HepG2 (cell line): ENCODE measurements around the gene NES. TPM values are rescaled to one million over a fixed set of nuclear protein-coding genes. Genes with fewer than 3 reads are reported as not detected.

ENCODE experiments used
- ATAC-seq: fragments of 200-7000 bp; cut with Tn5 transposase; 3 replicates; pipeline ENCODE4 v1.9.1; 2020; ENCODE audit warnings: mild to moderate bottlenecking, moderate library complexity
- BruUV-seq: library from RNA; stranded (reverse); fragments of 400-500 nt; replicated peaks from 2 replicates; lab custom pipeline; 2021; lab: Mats Ljungman, UMichigan
- CTCF ChIA-PET: fragments of 300-600 bp; formaldehyde crosslinking; extraction: SDS; loops from one replicate; lab custom pipeline; 2021; ENCODE audit warnings: low total read pairs, inconsistent platforms, low intra/inter-chr PET ratio; lab: Yijun Ruan, JAX
- POLR2A ChIA-PET: fragments of 350-600 bp; sonication (Branson Sonifier 250); formaldehyde crosslinking; loops from one replicate; lab custom pipeline; 2020; ENCODE audit warnings: antibody characterized with exemption, inconsistent platforms; lab: Yijun Ruan, JAX
- DNase-seq: peaks from one replicate; pipeline ENCODE4 v3.0.0-alpha.2; 2015; ENCODE audit warnings: low spot score
- FAIRE-seq: peaks from 3 replicates; lab custom pipeline; 2011; peaks lifted over from hg19 to GRCh38; lab: Jason Lieb, UNC
- H2AFZ ChIP-seq: one replicate; pipeline ENCODE4 v1.6.1; 2011; ENCODE audit warnings: low read length, inconsistent platforms
- H3K27ac ChIP-seq: fragments of 300-600 bp; 3 replicates; pipeline ENCODE4 v1.8.0; 2011; ENCODE audit warnings: mixed run types, mild to moderate bottlenecking, mixed read lengths, low read length, inconsistent platforms; ENCODE audit not compliant: insufficient read depth; ENCODE audit errors: extremely low read length
- H3K27me3 ChIP-seq, 2 experiments: fragments of 200-600 bp in 1 of 2; 2 replicates in 1 of 2; 3 replicates in 1 of 2; pipeline versions ENCODE4 v1.6.0 to v1.8.0; 2011; ENCODE audit warnings: low read length in 2 of 2, mild to moderate bottlenecking in 2 of 2, moderate library complexity in 2 of 2, inconsistent platforms in 1 of 2; ENCODE audit not compliant: insufficient read depth in 2 of 2, control insufficient read depth in 1 of 2
- H3K36me3 ChIP-seq, 2 experiments: fragments of 200-600 bp in 1 of 2; replicated peaks in 1 of 2; 2 replicates in 1 of 2; 3 replicates in 1 of 2; pipeline versions ENCODE4 v1.5.1 to v1.8.0; 2011; ENCODE audit warnings: low read length in 2 of 2, inconsistent platforms in 1 of 2; ENCODE audit not compliant: insufficient read depth in 2 of 2, control insufficient read depth in 1 of 2
- H3K4me1 ChIP-seq: 2 replicates; pipeline ENCODE4 v1.5.1; 2012; ENCODE audit warnings: low read length, inconsistent platforms; ENCODE audit not compliant: insufficient read depth
- H3K4me2 ChIP-seq: 2 replicates; pipeline ENCODE4 v1.6.0; 2011; ENCODE audit warnings: low read depth, low read length, inconsistent platforms
- H3K4me3 ChIP-seq, 3 experiments: fragments of 200-600 bp in 1 of 3; sonication (generic), shearing (Covaris generic) in 1 of 3; replicated peaks in 1 of 3; 2 replicates each; pipeline ENCODE4 v1.5.1; 2011 to 2016; ENCODE audit warnings: low read length in 3 of 3, inconsistent platforms in 2 of 3, low read depth in 2 of 3, mild to moderate bottlenecking in 2 of 3, control low read depth in 1 of 3, mixed read lengths in 1 of 3; ENCODE audit not compliant: insufficient read depth in 1 of 3
- H3K79me2 ChIP-seq: one replicate; pipeline ENCODE4 v1.6.1; 2011; ENCODE audit warnings: low read length, inconsistent platforms; ENCODE audit not compliant: insufficient read depth
- H3K9ac ChIP-seq: 2 replicates; pipeline ENCODE4 v1.6.0; 2011; ENCODE audit warnings: mild to moderate bottlenecking, low read depth, low read length, inconsistent platforms; ENCODE audit not compliant: insufficient read depth
- H3K9me3 ChIP-seq: 2 replicates; pipeline ENCODE4 v1.5.1; 2012; ENCODE audit warnings: mild to moderate bottlenecking, low read length
- H4K20me1 ChIP-seq: 2 replicates; pipeline ENCODE4 v1.6.0; 2011; ENCODE audit warnings: inconsistent platforms, mild to moderate bottlenecking, low read length, moderate library complexity; ENCODE audit not compliant: insufficient read depth
- AGO1 ChIP-seq: fragments of 200-400 bp; formaldehyde crosslinking; IDR thresholded peaks from 2 replicates; pipeline ENCODE4 v1.6.1; 2017; ENCODE audit warnings: mild to moderate bottlenecking, low read depth, low read length, moderate library complexity; ENCODE audit not compliant: poor library complexity, severe bottlenecking
- ATRX ChIP-seq: sonication (generic); formaldehyde crosslinking; IDR thresholded peaks from 2 replicates; pipeline ENCODE4 v1.4.0; 2020; ENCODE audit warnings: missing genetic modification reagents, borderline replicate concordance
- EZH2 ChIP-seq: conservative IDR thresholded peaks from 2 replicates; pipeline ENCODE4 v1.6.1; 2012; ENCODE audit warnings: mild to moderate bottlenecking, low read depth, low read length, moderate library complexity
- KDM4B ChIP-seq: sonication (generic); formaldehyde crosslinking; IDR thresholded peaks from 2 replicates; pipeline ENCODE4 v1.4.0; 2020; ENCODE audit warnings: missing genetic modification reagents
- MEF2D ChIP-seq: sonication (generic); formaldehyde crosslinking; IDR thresholded peaks from 2 replicates; pipeline ENCODE4 v1.5.1; 2020; ENCODE audit warnings: mild to moderate bottlenecking, missing genetic modification reagents
- NPAS2 ChIP-seq: sonication (generic); formaldehyde crosslinking; IDR thresholded peaks from 2 replicates; pipeline ENCODE4 v1.8.0; 2022; ENCODE audit warnings: mild to moderate bottlenecking, missing genetic modification reagents, borderline replicate concordance
- ZNF530 ChIP-seq: sonication (generic); formaldehyde crosslinking; IDR thresholded peaks from 2 replicates; pipeline ENCODE4 v1.5.0; 2020; ENCODE audit warnings: low read depth, mild to moderate bottlenecking, missing genetic modification reagents
- WGBS: methylation state at CpG from one replicate; pipeline ENCODE4 v1.1.6; 2017; ENCODE audit warnings: low lambda C conversion rate; 5-methylcytosine and 5-hydroxymethylcytosine counted together
- in situ Hi-C: cut with HindIII; loops from 2 replicates; pipeline ENCODE4 v1.10.0; 2017; ENCODE audit warnings: low pct_unique_long_range_greater_than_20kb; ENCODE audit not compliant: extremely low pct_ligation_motif_present
- intact Hi-C: fragments of 100-400 bp; cut with micrococcal nuclease; formaldehyde crosslinking; loops from one replicate; pipeline ENCODE4 v1.10.0; 2022; ENCODE audit not compliant: unreplicated experiment
- polyA plus RNA-seq, 8 experiments: library from polyadenylated mRNA; depleted of rRNA in 3 of 8; stranded (reverse) in 7 of 8; unstranded in 1 of 8; fragments of >200 nt; fragmentation: Illumina TruSeq in 4 of 8; extraction: Trizol in 4 of 8; gene quantifications; 2 replicates each; pipeline versions ENCODE4 v1.2.1 to v1.2.3, GENCODE V29; 2011 to 2016; ENCODE audit warnings: low read depth in 4 of 8, missing spikeins in 1 of 8, mixed read lengths in 1 of 8; ENCODE audit not compliant: insufficient read depth in 1 of 8
- total RNA-seq, 5 experiments: library from RNA; depleted of rRNA; stranded (reverse); fragments of >200 nt; fragmentation: Illumina TruSeq; extraction: Trizol; gene quantifications; 2 replicates each; pipeline ENCODE4 v1.2.3, GENCODE V29; 2016; ENCODE audit warnings: low read depth in 1 of 5
- TF ChIP-seq, protein P1 (sequence below): sonication (generic); formaldehyde crosslinking; IDR thresholded peaks from 2 replicates; pipeline ENCODE4 v1.5.0; 2020; ENCODE audit warnings: mild to moderate bottlenecking, low read depth, missing genetic modification reagents, borderline replicate concordance
- TF ChIP-seq, protein P2 (sequence below): sonication (generic); formaldehyde crosslinking; conservative IDR thresholded peaks from 2 replicates; pipeline ENCODE4 v1.8.0; 2022; ENCODE audit warnings: missing genetic modification reagents

NES gene
- total and polyA plus RNA-seq, 2 of the 13 experiments (the other 11 are each of a cell fraction or from before 2014, with no cell fraction given), result 1.7 to 16.6 TPM

DNA sequence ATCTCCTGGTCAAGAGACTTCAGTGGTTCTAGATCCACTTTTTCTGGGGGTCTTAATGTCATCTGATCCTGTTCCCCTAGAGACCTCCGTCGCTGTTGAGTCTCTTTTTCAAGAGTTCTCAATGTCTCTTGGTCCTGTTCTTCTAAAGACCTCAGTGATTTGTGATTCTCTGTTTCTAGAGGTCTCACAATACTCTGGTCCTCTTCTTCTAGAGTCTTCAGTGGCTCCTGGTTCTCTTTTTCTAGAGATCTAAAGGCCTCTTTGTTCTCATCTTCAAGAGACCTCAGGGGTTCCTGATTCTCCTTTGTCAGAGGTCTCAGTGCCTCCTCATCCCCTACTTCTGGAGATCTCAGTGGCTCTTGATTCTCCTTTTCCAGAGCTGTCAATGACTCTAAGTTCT, 5.4 kb downstream of the NES start:
- H4K20me1 ChIP-seq, result no peaks in the 10 kb centered on the region
- in situ Hi-C loops, result no loop called here
- ChIA-PET POLR2A (interaction anchor here (9.1 kb wide), 1 partner anchor 9 kb away, joined by 189 read pairs; no protein-coding TSS in a partner anchor), CTCF (no interaction called here)
- H3K4me3 ChIP-seq, result no peak overlapping the region
- no peak overlapping the region for H3K4me2 ChIP-seq
- H3K27ac ChIP-seq, result no peak overlapping the region
- H3K36me3 ChIP-seq, result no peaks in the 10 kb centered on the region
- ATAC-seq (no peak), DNase-seq (no peak), FAIRE-seq (no peak)
- H3K79me2 ChIP-seq, result no peaks in the 10 kb centered on the region
- peaks cover 60% of the 10 kb centered on the region for H3K4me1 ChIP-seq
- H3K9me3 ChIP-seq, result no peaks in the 10 kb centered on the region
- WGBS, result 91% methylated on average over 2 of the region's 2 CpGs
- no TSS peak for BruUV-seq
- H3K9ac ChIP-seq, result no peak overlapping the region
- no peaks in the 10 kb centered on the region; a peak in 1 of 5 replicates for H3K27me3 ChIP-seq
- no peak overlapping the region for H2AFZ ChIP-seq
- intact Hi-C loops, result no loop called here
- TF ChIP-seq, protein P1, sequence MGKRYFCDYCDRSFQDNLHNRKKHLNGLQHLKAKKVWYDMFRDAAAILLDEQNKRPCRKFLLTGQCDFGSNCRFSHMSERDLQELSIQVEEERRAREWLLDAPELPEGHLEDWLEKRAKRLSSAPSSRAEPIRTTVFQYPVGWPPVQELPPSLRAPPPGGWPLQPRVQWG (CRISPR knock-in tag), result no peak
- TF ChIP-seq, all 625 proteins: peak for 0

DNA sequence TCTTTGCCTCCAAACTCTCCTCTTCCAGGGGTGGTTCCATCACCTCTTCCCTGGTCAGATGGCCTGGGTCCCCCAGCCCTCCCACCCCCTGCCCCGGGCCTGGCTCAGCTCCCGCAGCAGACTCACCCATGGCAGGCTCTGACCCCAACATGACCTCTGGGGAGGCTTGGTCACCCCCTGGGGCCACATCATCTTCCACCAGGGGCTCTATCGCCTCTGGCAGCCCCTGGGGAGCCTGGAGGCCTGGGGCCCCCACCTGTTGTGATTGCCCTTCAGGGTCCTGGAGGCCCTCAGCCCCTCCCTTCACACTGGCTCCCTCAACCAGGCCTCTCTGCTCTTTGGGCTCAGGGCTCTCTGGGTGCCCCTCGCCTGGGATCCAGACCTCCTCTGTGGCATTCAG, 6.4 kb downstream of the NES start:
- H3K36me3 ChIP-seq, result no peaks in the 10 kb centered on the region
- H4K20me1 ChIP-seq, result no peaks in the 10 kb centered on the region
- H3K27me3 ChIP-seq, result no peaks in the 10 kb centered on the region
- peaks cover 60% of the 10 kb centered on the region for H3K4me1 ChIP-seq
- intact Hi-C loops (no loop called here), in situ Hi-C loops (no loop called here)
- no peaks in the 10 kb centered on the region for H3K79me2 ChIP-seq
- ATAC-seq (no peak), DNase-seq (no peak), FAIRE-seq (no peak)
- no peak for TF ChIP-seq ZNF530
- TF ChIP-seq NPAS2 (CRISPR knock-in tag), result no peak
- TF ChIP-seq AGO1, result no peak
- no peak for TF ChIP-seq EZH2
- TF ChIP-seq, protein P2, sequence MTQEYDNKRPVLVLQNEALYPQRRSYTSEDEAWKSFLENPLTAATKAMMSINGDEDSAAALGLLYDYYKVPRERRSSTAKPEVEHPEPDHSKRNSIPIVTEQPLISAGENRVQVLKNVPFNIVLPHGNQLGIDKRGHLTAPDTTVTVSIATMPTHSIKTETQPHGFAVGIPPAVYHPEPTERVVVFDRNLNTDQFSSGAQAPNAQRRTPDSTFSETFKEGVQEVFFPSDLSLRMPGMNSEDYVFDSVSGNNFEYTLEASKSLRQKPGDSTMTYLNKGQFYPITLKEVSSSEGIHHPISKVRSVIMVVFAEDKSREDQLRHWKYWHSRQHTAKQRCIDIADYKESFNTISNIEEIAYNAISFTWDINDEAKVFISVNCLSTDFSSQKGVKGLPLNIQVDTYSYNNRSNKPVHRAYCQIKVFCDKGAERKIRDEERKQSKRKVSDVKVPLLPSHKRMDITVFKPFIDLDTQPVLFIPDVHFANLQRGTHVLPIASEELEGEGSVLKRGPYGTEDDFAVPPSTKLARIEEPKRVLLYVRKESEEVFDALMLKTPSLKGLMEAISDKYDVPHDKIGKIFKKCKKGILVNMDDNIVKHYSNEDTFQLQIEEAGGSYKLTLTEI (CRISPR knock-in tag), result no peak
- no peak for TF ChIP-seq ATRX
- TF ChIP-seq MEF2D (CRISPR knock-in tag), result no peak
- TF ChIP-seq KDM4B (CRISPR knock-in tag), result no peak
- WGBS, result 67% methylated on average over 3 of the region's 4 CpGs
- no peak overlapping the region for H3K4me3 ChIP-seq
- no peaks in the 10 kb centered on the region for H3K9me3 ChIP-seq
- CTCF ChIA-PET, result no interaction called here
- H3K9ac ChIP-seq, result no peak overlapping the region
- no peak overlapping the region for H2AFZ ChIP-seq
- POLR2A ChIA-PET, result interaction anchor here (9.1 kb wide), 1 partner anchor 8 kb away, joined by 189 read pairs; no protein-coding TSS in a partner anchor
- no peak overlapping the region for H3K4me2 ChIP-seq
- BruUV-seq, result no TSS peak
- H3K27ac ChIP-seq, result no peak overlapping the region
